Activated gamma-delta T cell (primary cell): ENCODE measurements around the gene ARRB1.
"Not testable (repeated sequence)": the region's sequence is repeated elsewhere in the genome, so short reads cannot be mapped to it uniquely, and the experiment has no call there.

Experiments used
- DNase-seq: peaks from one replicate; lab custom pipeline; 2025; lab: John Stamatoyannopoulos, UW

ARRB1 gene

DNA sequence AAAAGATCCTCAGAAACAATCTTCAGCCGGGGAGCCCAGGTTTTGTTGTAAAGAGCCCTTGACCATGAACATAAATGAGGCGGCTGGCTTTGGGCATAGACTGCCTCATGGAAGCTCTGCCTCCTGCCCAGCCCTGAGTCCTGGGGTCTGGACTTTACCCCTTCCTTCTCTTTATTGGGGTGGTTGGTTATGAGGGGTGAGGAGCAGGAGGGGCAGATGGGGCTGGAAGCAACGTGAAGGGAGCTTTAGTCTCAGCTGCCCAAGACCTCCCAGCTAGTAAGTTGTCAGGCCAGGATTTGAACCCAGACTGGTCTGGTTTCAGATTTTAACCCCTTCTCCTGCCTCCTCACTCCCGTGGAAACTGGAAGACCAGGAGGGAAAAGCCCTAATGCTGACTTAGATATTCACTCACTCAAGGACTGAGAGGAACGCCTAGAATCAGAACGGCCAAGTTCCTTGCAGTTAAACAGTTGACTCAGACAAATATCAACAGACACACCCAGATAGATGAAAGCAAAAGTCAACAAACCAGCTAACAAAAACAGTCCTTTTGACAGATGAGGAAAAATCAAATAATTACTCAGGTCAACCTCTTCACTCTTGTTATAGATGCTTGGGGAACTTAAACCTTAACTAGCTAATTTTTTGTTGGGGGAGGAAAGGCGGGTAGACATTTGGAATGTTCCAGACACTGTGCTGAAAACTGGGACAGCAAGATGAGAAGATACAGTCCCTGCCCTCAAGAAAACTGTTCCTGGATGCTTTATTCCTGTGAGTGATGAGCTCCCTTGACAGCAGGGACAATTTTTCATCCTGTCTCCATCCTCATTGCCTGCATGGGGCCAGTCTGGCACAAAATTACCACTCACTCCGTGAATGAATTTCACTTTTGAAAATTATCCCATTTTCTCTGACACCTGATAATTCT, 20.8 kb upstream of the ARRB1 start:
- DNase-seq: no peak

DNA sequence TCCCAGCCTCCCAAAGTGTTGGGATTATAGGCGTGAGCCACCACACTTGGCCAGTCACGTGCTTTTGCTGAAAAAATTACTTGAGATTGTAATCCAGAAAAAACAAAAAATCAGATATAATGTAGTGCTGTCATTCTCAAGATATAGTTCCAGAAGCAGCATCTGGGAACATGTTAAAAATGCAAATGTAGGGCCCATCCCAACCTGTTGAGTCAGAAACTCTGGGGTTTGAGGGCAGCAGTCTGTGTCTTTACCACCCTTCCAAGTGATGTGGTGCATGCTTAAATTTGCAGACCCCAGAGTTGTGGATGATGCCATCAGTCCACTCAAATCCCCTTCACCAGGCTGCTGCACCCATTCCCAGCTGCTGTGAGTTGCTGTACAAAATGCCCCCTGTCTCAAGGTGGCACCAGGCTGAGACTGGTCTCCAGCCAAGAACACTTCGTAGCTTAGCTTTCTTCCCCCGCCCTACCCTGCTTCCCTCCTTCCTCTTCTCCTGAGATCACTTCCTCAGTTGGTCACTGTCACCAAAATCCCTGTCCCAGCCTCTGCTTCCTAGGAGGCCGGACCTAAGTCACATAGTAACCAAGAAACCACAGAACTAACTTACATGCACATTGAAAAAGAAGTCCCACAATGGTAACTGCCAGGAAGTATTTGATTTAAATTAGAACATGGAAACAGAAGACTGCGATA, 18.2 kb upstream of the ARRB1 start:
- DNase-seq: no peak

DNA sequence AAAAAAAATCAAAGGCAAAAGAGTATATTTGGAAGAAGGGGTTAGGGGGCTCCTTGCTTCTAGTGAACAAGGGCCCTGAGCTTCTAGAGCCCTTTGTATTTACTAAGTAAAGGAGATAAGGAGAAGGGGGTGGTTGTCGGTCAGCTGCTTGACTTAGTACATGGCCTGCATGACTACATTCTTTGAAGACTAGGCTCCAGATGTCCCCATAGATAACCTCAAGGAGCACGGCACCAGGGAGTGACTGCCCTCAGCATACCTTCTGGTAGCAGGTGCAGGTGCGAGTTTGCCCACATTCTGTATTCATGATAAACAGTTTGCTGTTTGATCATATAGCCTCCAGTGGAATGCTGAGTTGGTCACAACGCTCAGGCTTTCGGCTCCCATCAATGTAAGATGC, 15.4 kb upstream of the ARRB1 start:
- not testable (repeated sequence) for DNase-seq

DNA sequence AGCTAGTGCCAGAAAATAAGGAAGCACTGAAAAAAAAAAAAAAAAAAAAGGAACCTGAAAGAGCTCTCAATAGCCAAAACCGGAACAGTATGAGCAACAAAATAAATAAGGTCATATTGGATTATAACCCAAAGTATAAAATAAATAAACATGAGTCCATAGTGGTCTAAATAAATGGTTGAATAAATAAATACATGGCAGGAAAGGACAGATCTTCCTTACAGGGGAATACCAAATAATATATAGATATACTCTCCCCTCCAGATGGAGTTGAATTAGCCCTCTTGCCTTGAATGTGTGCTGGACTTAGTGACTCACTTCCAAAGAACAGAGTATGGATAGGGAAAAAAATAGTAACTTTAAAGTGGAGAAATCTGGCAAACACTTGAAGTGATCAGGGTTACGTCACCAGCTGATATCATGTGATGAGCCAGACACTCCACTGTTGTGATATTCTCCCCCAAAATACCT, 14.3 kb upstream of the ARRB1 start:
- no peak for DNase-seq

DNA sequence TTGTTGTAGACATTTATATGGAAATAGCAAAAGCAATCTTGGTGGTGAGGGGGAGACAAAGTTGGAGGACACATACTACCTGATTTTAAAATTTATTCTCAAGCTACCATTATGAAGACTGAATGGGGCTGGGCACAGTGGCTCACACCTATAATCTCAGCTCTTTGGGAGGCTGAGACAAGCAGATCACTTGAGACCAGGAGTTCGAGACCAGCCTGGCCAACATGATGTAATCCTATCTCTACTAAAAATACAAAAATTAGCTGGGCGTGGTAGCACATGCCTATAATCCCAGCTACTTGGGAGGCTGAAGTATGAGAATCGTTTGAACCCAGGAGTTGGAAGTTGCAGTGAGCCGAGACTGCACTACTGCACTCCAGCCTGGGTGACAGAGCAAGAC, 10.8 kb upstream of the ARRB1 start:
- not testable (repeated sequence) for DNase-seq

DNA sequence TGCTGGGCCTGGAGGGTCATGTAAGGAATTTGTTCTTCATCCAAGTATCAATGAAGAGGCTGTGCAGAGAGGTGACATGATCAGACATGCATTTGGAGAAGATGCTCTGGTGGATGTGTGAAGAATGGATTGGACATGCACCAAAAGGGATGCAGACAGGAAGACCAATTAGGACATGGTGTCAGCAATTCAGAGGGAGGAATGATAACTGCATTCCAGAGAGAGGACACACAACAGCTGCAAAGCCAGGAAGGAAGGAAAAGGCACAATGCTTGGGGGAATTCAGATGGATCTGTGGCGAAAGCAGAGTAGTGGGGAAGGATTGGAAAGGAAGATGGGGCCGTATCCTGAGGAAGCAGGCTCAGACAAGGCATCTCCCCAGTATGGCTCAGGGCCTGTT, 5.2 kb upstream of the ARRB1 start:
- no peak for DNase-seq

DNA sequence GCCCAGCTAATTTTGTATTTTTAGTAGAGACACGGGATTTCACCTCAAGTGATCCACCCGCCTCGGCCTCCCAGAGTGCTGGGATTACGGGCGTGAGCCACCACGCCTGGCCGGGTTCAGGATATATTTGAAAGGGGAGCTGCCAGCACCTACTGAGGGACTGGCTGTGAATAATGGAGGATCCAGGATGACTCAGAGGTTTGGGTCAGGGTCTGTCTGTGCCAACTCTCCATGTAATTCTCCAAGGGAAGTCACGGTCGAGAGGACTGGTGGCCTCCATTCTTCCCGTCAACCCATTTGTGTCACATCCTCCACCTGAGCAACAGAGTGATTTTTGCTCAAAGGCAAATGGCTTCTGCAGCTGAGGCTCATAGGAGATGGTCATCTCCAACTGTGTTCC, 3.6 kb upstream of the ARRB1 start:
- DNase-seq: no peak

DNA sequence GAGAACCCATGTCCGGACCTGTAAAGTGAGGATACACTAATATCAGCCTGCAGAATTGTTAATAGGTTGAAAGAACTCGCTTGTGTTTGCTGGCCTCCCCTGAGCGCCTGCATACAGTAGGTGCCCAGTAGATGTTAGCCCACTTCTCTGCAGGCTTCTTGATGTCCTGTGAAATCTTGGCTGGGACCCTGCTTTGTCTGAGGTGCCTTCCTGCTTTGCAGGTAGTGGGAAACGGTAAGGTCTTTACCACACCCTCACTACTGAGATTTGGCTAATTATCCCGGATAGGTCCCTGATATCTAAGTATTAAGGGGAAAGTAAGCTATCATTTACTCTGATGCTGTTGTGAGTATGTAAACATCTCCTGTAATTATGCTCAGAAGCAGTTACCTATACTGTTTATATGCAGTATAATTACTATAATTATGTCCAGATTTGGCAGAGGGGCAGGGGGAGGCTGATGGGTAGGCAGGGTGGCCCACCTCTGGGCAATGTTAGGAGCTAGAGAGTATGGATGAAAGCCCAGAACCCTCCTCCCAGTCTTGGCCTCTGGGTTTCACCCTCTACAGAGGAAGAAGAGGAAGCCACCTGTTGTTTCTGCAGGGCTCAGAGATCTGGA, 1.2 kb upstream of the ARRB1 start:
- no peak for DNase-seq

DNA sequence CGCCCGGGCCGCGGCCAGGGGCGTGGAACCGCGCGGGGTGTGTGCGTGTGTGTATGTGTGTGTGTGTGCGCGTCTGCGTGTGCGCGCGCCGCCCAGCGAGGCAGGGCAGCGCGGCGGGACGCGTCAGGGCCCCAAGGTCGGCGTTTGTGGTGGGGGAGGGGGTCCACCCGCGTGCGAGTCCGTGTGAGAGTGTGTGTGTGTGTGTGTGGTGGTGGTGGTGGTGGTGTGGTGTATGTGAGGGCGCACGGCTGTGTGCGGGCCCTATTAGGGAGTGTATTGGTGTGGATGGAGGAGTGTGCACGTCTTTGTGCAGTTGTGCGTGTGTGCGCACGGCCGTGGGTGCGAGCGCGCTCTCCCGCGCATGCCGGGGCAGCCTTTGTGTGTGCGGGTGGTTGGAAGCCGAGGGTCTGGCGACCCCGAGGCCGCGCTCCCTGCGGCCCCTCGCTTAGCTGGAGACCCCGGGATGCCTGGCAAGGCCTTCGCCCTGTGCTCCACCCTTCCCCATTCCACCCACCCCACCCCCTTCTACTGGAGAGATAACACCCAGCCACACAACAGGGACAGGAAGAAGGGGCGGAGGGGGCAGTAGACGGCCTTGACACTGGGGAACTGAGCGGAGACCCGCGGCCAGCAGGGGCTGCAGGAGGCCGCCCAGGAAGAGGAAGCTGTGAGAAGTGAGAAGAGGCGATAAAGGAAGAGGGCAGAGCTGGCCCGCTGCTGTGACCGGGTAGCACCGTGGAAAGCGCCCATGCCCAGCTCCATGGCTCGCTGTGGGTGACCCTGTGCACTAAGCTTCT, 528 bp upstream of the ARRB1 start:
- DNase-seq: no peak

DNA sequence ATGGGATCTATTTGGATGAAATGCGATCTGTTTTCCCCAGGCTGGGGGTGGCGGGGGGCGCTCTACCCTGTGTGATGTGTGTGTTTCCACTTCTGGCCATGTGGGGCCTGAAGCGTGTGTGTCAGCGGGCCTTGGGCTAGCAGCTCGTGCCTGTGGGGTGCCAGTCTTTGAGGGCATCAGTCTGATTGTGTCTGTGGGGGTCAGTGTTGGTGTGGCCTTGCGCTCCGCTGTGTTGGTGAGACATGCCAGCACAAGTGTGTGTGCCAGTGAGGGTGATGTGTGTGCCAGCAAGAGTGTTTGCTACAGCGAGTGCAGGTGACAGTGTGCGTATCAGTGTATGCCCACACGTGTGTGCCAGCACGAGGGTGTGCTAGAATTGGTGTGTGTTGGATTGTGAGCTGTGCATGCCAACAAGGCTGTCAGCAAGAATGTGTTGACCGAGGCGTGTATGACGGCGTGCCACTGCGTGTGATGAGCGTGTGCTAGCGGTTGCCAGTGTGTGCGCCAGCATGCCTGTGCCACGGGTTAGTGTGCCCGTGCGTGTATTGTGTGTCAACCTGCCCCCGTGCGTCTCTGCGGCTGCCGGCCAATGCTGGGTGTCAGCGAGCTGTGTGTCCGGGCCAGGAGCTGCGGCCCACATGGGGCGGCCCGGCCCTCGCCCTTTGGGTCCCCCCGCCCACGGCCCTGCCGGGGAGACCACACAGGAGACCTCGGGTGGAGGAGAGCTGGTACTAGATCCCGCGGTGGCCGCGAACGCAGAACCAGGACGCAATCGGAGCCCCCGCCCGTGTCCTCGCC, 519 bp downstream of the ARRB1 start:
- no peak for DNase-seq

DNA sequence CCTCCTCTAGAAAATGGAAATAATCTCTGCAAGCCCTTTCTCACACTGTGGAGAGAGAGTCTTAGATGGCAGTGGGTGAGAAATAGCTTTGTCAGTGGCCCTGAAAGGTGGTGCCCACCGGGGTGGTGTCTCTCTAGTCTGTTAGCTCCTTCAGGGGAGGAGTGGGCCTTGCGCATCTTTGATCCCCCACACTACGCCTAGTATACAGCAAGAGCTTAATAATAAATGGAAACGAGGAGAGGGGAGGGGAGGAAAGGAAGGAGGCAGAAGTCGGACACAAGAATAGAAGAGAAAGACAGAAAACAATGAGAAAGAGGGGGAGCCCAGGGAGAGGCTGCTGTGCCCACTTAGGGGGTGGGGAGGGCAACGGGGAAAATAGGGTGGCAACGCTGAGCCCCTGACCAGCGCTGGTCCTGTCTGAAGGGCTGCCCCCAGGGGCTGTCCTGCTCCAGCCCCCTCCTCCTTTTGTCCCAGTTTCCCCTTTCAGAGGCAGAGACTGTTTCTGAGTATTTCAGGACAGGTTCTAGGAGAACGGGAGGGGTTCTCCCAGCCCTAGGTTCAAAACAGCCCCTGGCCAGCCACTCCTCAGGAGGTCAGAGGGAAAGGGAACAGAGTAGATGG, 1.2 kb downstream of the ARRB1 start:
- no peak for DNase-seq

DNA sequence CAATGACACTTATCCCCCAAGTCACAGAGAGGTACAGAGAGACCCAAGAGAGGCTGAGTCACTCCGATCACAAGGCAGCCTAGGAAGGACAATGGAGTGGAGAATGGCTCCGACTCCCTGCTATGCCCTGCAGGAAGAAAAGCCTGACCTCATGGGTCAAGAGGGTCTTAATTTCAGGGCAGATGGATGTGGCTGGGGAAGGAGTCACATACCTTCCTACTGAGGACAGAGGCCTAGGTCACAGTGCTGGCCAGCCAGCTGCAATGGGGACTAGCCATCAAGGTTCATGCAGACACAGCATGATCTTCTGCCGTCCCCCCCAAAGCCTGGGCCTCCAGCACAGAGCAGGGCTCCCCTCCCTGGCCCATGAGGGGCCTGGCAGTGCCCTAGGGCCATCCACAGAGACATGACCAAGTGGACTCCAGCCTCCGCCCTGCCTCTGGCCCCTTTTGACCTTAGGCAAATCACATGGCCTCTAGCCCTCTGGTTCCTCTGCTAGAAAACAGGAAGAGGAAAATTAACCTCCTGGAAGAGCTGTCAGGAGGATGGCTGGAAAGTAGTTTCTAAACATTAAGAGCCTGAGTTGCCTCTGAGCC, 1.8 kb downstream of the ARRB1 start:
- DNase-seq: no peak

DNA sequence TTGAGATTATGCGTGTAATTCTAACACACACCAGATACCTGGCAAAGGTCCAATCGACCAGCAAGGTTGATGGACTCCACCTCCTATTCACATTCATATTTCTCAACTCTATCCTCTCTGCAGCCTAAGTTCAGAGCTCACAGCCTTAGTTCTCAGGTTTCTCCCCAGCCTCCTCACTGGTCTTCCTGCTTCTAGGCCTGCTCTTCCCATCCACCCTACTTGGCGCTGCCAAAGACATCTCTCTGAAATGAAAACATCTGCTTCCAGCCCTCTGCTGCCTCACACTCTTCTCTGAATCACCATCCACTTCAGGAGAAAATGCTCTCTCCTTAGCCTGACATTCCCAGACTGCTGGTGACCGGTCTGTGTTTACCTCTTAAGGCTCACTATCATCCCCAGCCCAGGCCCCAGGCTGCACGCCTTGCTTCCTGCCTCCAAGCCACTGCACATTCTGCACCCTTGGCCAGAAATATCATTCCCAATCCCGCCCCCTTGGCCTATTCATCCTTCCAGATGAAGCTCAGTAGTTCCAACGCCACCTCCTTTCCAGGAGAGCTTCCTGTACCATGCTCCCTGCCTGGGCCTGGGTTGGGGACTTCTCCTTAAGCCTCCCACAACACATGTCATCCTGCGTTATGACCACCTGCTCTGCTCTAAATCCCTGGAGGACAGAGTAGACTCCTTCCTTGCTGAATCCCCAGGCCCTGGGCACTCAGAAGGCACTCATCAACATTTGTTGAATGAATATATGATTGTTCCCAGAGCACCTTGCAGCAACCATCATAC, 3.5 kb downstream of the ARRB1 start:
- no peak for DNase-seq

DNA sequence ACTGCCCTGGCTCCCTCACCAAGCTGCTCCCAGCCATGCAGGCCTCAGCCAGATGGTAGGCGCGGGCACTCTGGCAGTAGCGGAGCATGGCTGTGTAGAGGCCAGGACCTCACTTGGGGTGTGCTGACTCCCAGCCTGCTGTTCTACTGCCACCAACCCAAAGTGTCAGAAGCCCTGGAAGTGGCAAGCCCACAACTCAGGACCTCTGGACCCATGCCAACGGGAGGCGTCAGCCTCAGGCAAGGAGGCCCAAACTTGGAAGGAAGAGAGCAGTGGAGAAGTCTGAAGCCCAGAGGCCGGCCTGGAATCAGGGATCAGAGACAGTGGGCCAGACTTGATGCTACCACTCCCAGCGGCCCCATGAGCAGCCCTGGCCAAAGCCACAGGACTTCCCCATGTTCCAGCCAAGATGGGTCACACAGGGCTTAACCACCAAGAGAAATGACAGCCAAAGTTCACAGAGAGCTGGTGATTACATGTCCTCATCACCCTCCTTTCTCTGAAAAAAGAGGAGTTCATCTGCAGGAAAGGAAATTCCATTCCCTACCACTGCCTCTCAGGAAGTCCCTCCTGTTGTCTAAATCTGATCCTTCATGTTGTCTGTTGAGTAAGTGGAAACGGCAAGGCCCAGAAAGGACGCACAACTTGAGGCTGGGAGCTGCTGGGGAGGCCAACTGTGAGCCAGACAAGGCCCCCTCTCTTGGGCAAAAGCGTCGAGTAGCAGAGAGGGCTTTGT, 4.4 kb downstream of the ARRB1 start:
- no peak for DNase-seq

DNA sequence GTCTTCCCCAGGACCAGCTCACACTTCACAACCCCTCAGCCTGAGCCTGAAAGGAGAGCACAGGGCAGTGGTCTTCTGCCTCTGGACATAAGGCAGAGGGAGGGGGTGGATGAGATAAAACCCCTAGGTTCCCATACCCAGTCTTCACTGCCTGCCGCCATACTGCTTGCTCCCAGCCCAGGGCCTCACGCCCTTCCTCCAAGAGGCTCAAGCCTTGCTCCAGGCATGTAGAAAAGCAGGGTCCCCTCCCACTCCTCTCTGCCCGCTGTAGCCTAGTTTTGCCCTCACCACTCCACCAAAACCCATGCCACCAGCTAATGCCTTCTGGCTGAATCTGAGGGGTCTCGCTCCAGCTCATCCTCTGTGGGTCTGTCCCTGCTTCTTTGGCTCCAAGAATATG, 5.2 kb downstream of the ARRB1 start:
- no peak for DNase-seq

DNA sequence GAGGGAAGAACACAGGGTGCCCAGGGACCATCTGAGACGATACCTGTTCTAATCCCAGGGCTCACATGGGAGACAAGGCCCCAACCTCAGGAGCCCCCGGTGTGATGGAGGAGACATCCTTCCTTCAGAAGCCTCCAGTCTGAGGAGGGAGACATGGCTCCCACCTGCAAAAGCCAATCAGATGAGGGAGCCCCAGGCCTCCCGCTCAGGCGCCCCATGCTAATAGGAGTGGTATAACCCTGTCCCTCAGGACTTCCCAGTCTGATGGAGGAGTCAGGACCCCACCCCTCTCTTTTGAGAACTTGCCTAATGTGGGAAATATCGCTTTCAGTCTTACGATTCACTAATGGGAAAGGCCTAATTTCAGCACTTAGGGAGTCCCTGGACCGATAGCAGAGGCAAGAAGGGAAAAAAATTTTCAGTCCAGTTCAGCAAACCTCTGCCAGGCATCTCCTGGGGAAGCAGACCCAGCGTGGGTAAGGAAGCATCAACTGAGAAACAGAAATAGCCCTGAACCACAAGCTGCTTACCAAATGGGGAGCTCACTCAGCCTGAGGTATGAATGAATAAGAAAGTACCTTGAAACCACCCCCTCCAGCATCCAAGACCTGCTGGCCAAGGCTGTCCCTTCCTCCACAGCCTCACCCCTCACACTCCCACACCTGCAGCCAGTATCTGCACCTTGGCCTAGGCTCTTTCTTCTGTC, 5.9 kb downstream of the ARRB1 start:
- no peak for DNase-seq

DNA sequence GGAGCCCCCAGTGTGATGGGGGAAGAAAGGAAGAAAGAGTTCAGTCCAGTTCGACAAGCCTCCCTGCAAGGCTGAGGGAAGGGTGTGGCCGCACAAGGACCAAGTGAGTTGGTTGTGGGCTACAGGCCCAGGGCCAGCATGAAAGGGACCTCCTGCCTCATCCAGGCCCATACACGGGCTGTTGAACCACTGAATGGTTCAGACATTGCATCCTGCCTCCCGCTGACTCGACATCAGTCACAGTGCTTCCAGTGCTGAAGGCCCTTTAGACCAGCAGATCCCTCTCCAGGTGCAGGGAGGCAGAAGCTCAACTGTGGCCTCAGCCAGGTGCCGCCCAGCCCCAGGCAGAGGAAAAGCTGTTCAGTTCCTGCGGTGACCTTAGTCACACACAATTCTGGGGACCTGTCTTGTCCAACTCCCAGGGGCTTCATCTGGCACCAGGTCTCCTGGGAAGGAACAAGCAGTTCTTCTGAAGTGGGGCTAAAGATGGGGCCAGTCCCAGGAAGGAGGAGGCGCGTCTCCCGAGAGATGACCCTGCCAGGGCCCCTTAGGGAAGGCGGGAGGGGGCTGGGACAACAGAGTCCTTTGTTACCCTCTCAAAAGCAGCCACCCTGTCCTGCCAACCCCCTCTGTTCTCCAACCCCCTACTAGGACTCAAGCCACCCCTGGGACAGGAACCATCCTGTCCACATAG, 6.6 kb downstream of the ARRB1 start:
- no peak for DNase-seq
